Measurements from ENCODE around the gene HAPLN3.

DNA sequence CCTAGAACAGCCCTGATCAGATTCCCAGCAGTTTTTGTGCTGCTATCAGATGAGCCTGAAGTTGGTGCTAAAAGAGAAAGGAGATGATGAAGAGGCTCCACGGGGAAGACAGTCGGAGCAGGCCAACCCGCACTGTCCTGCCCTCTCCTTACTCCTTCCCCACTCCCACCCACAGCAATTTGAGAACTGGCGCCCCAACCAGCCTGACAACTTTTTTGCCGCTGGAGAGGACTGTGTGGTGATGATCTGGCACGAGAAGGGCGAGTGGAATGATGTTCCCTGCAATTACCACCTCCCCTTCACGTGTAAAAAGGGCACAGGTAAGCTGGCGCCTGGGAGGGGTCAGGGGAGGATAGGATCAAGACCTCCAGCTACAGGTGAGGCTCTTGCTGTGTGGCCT lies 22.6 kb downstream of the HAPLN3 start:
- TF ChIP-seq EZH2phosphoT487 (IDR thresholded peaks at IDR 0.05; ENCODE audit: insufficient read depth, low read depth) (no peak), EZH2 (IDR thresholded peaks at IDR 0.05; ENCODE audit: insufficient read depth, poor library complexity, severe bottlenecking) (no peak)
